ENCODE results near the gene NUP210L.

GRCh38 chr1:153960206-153960605, 194.7 kb downstream of the NUP210L start:
- TF ChIP-seq POLR2A (IDR thresholded peaks at IDR 0.05) (no peak), CTCF (IDR thresholded peaks at IDR 0.05) (no peak), EP300 (IDR thresholded peaks at IDR 0.05) (no peak)
